ENCODE data around the gene CHST3. TPM values are rescaled to one million over a fixed set of nuclear protein-coding genes. Genes with fewer than 3 reads are reported as not detected.

The CHST3 gene
- total and polyA plus RNA-seq, 9 donors = 16.4 to 69.2 (median 36.1) TPM

- DNase-seq = no peak
- H3K27ac ChIP-seq = no peak overlapping the region
- intact Hi-C loops (cut with DNase I) = no loop called here
- no peaks in the 10 kb centered on the region for H3K27me3 ChIP-seq
- TF ChIP-seq CTCF (IDR thresholded peaks at IDR 0.05) (no peak), EP300 (IDR thresholded peaks at IDR 0.05) (no peak), POLR2A (IDR thresholded peaks at IDR 0.05) (no peak)
- no peaks in the 10 kb centered on the region for H3K4me1 ChIP-seq (ENCODE audit: insufficient read depth)
- no peak overlapping the region for H3K4me3 ChIP-seq
- H3K36me3 ChIP-seq = no peaks in the 10 kb centered on the region
- 59 to 75% (median 70%) methylated on average over 8 of the region's 8 CpGs for WGBS, 3 donors
- H3K9me3 ChIP-seq = no peaks in the 10 kb centered on the region
These were observed 22.9 kb upstream of the CHST3 start for GRCh38 chr10:71941318-71941717.

GRCh38 chr10:71945819-71946474 lies 18.2 kb upstream of the CHST3 start:
- 91 to 93% (median 92%) methylated on average over 8 of the region's 8 CpGs for WGBS, 3 donors
- peaks cover 0 to 3% of the 10 kb centered on the region in 2 donors for H3K9me3 ChIP-seq
- DNase-seq = no peak

GRCh38 chr10:71946700-71947099 lies 17.5 kb upstream of the CHST3 start:
- intact Hi-C loops (cut with DNase I) = no loop called here
- 81 to 89% (median 89%) methylated on average over 3 of the region's 3 CpGs for WGBS, 3 donors
- no peaks in the 10 kb centered on the region for H3K36me3 ChIP-seq
- no peaks in the 10 kb centered on the region for H3K4me1 ChIP-seq (ENCODE audit: insufficient read depth)
- peaks cover 0 to 3% of the 10 kb centered on the region in 2 donors for H3K9me3 ChIP-seq
- no peak for DNase-seq
- H3K4me3 ChIP-seq = no peak overlapping the region
- H3K27ac ChIP-seq = no peak overlapping the region
- no peaks in the 10 kb centered on the region for H3K27me3 ChIP-seq
- TF ChIP-seq CTCF (IDR thresholded peaks at IDR 0.05) (no peak), EP300 (IDR thresholded peaks at IDR 0.05) (no peak), POLR2A (IDR thresholded peaks at IDR 0.05) (no peak)

More at GRCh38 chr10:71945819-71946474, 18.2 kb upstream of the CHST3 start:
- TF ChIP-seq CTCF (IDR thresholded peaks at IDR 0.05) (no peak), POLR2A (IDR thresholded peaks at IDR 0.05) (no peak), EP300 (IDR thresholded peaks at IDR 0.05) (no peak)
- Histone ChIP-seq H3K4me3 (no peak overlapping the region), H3K36me3 (no peaks in the 10 kb centered on the region), H3K27me3 (no peaks in the 10 kb centered on the region), H3K27ac (no peak overlapping the region), H3K4me1 (ENCODE audit: insufficient read depth) (no peaks in the 10 kb centered on the region)
- intact Hi-C loops (cut with DNase I) = no loop called here

GRCh38 chr10:71948496-71949067 lies 15.6 kb upstream of the CHST3 start:
- Histone ChIP-seq H3K4me1 (ENCODE audit: insufficient read depth) (no peaks in the 10 kb centered on the region), H3K36me3 (no peaks in the 10 kb centered on the region), H3K27ac (no peak overlapping the region), H3K4me3 (no peak overlapping the region), H3K9me3 (peaks cover 0 to 3% of the 10 kb centered on the region in 2 donors), H3K27me3 (no peaks in the 10 kb centered on the region)
- WGBS, 3 donors = 56 to 65% (median 58%) methylated on average over 6 of the region's 6 CpGs
- TF ChIP-seq POLR2A (IDR thresholded peaks at IDR 0.05) = no peak
- TF ChIP-seq CTCF (IDR thresholded peaks at IDR 0.05) = no peak
- no peak for DNase-seq
- intact Hi-C loops (cut with DNase I) = no loop called here
